B cell (primary cell): ENCODE results near the gene ELFN2. TPM values are rescaled to one million over a fixed set of nuclear protein-coding genes. Genes with fewer than 3 reads are reported as not detected.

ENCODE experiments used
- ATAC-seq: fragments of 200-7000 bp; cut with Tn5 transposase; one replicate; pipeline ENCODE4 v1.10.0; 2021; ENCODE audit warnings: low read depth, mild to moderate bottlenecking, moderate number of reproducible peaks, moderate library complexity
- CTCF ChIA-PET: fragments of 350-600 bp; sonication (Branson Sonifier 250); formaldehyde crosslinking; loops from one replicate; lab custom pipeline; 2021; ENCODE audit warnings: antibody characterized with exemption, inconsistent platforms; lab: Charles Lee
- POLR2A ChIA-PET: fragments of 350-600 bp; sonication (Branson Sonifier 250); formaldehyde crosslinking; loops from one replicate; lab custom pipeline; 2021; ENCODE audit warnings: antibody characterized with exemption; lab: Charles Lee
- DNase-seq: peaks from one replicate; pipeline ENCODE4 v3.0.0; 2013
- H2AFZ ChIP-seq: 2 replicates; pipeline ENCODE4 v1.6.1; 2012; ENCODE audit warnings: mild to moderate bottlenecking, low read depth, low read length; ENCODE audit not compliant: insufficient read depth, poor library complexity, severe bottlenecking
- H3K27ac ChIP-seq, 2 donors: 1 replicate in 1 of 2; 2 replicates in 1 of 2; pipeline ENCODE4 v1.5.1; 2012 to 2013; ENCODE audit warnings: low read length in 2 of 2, mild to moderate bottlenecking in 2 of 2, moderate library complexity in 1 of 2
- H3K27me3 ChIP-seq, 4 experiments: fragments of 200-600 bp in 1 of 4; sonication (generic) in 1 of 4; replicated peaks in 1 of 4; 1 replicate in 2 of 4; 2 replicates in 2 of 4; pipeline versions ENCODE4 v1.6.1 to v1.7.0; 2013 to 2016; ENCODE audit warnings: low read length in 3 of 4, mild to moderate bottlenecking in 2 of 4, mixed read lengths in 1 of 4, moderate library complexity in 1 of 4; ENCODE audit not compliant: insufficient read depth in 4 of 4, control insufficient read depth in 3 of 4; ENCODE audit errors: control extremely low read depth in 1 of 4
- H3K36me3 ChIP-seq, 2 experiments: replicated peaks in 1 of 2; 1 replicate in 1 of 2; 2 replicates in 1 of 2; pipeline versions ENCODE4 v1.6.1 to v1.7.1; 2013; ENCODE audit warnings: low read length in 1 of 2; ENCODE audit not compliant: insufficient read depth in 2 of 2, control insufficient read depth in 1 of 2; ENCODE audit errors: control extremely low read depth in 1 of 2, extremely low read depth in 1 of 2
- H3K4me1 ChIP-seq, 2 donors: fragments of 200-600 bp in 1 of 2; sonication (generic) in 1 of 2; 1 replicate in 1 of 2; 2 replicates in 1 of 2; pipeline versions ENCODE4 v1.5.1 to v1.6.1; 2013 to 2017; ENCODE audit warnings: low read length in 2 of 2; ENCODE audit not compliant: control insufficient read depth in 2 of 2, insufficient read depth in 2 of 2
- H3K4me2 ChIP-seq: replicated peaks from 2 replicates; pipeline ENCODE3; 2012; ENCODE audit warnings: mild to moderate bottlenecking, low read depth, low read length; ENCODE audit not compliant: poor library complexity, severe bottlenecking
- H3K4me3 ChIP-seq, 5 experiments: fragments of 200-600 bp in 1 of 5; sonication (generic) in 1 of 5; 1 replicate in 3 of 5; 2 replicates in 2 of 5; pipeline versions ENCODE4 v1.5.1 to v1.7.0; 2011 to 2016; ENCODE audit warnings: low read length in 4 of 5, mild to moderate bottlenecking in 4 of 5, low read depth in 2 of 5, control low read depth in 1 of 5, moderate library complexity in 1 of 5; ENCODE audit not compliant: insufficient read depth in 1 of 5; ENCODE audit errors: control extremely low read depth in 1 of 5, extremely low read depth in 1 of 5
- H3K79me2 ChIP-seq: fragments of 200-600 bp; sonication (generic); one replicate; pipeline ENCODE4 v1.6.0; 2016; ENCODE audit warnings: low read length; ENCODE audit not compliant: control insufficient read depth, insufficient read depth
- H3K9ac ChIP-seq: fragments of 200-600 bp; sonication (generic); 2 replicates; pipeline ENCODE4 v1.6.1; 2017; ENCODE audit warnings: mild to moderate bottlenecking, low read length, moderate library complexity
- H3K9me3 ChIP-seq, 3 donors: one replicate each; pipeline versions ENCODE4 v1.6.1 to v1.7.1; 2013; ENCODE audit warnings: low read length in 2 of 3; ENCODE audit not compliant: control insufficient read depth in 2 of 3, insufficient read depth in 1 of 3; ENCODE audit errors: control extremely low read depth in 1 of 3
- H4K20me1 ChIP-seq: 2 replicates; pipeline ENCODE4 v1.6.0; 2012; ENCODE audit warnings: mild to moderate bottlenecking, low read length; ENCODE audit not compliant: insufficient read depth, control insufficient read depth, poor library complexity, severe bottlenecking
- H3K27ac Mint-ChIP-seq: one replicate; pipeline ENCODE4 v1.8.0; 2021; ENCODE audit warnings: mixed read lengths
- H3K27me3 Mint-ChIP-seq: one replicate; pipeline ENCODE4 v1.8.0; 2021; ENCODE audit warnings: mixed read lengths
- H3K4me1 Mint-ChIP-seq: one replicate; pipeline ENCODE4 v1.8.0; 2021; ENCODE audit warnings: mixed read lengths
- H3K4me3 Mint-ChIP-seq: one replicate; pipeline ENCODE4 v1.8.0; 2021; ENCODE audit warnings: mixed read lengths
- H3K9me3 Mint-ChIP-seq: one replicate; pipeline ENCODE4 v1.8.0; 2022; ENCODE audit warnings: mixed read lengths; ENCODE audit not compliant: insufficient read depth
- EZH2 ChIP-seq: IDR thresholded peaks from 2 replicates; pipeline ENCODE4 v1.6.1; 2012; ENCODE audit warnings: borderline replicate concordance, low read depth, mild to moderate bottlenecking, moderate library complexity, low read length; ENCODE audit not compliant: insufficient read depth, poor library complexity, severe bottlenecking
- WGBS: methylation state at CpG from one replicate; pipeline ENCODE4 v1.1.5; 2013; ENCODE audit warnings: missing lambda C conversion rate; ENCODE audit not compliant: insufficient coverage; 5-methylcytosine and 5-hydroxymethylcytosine counted together
- intact Hi-C: fragments of 100-400 bp; cut with micrococcal nuclease; formaldehyde crosslinking; loops from one replicate; pipeline ENCODE4 v1.10.0; 2022
- polyA plus RNA-seq: library from polyadenylated mRNA; depleted of rRNA; stranded (reverse); fragments of >200 nt; gene quantifications from 2 replicates; pipeline ENCODE4 v1.2.3, GENCODE V29; 2012
- total RNA-seq, 2 donors: library from RNA; stranded (reverse); fragments of 120-200 nt in 1 of 2; gene quantifications; 1 replicate in 1 of 2; 2 replicates in 1 of 2; pipeline versions ENCODE4 v1.2.3 to v1.2.4, GENCODE V29; 2013 to 2022
- TF ChIP-seq, protein P1 (sequence below): fragments of 200-600 bp; IDR thresholded peaks from one replicate; pipeline ENCODE4 v1.8.0; 2022; ENCODE audit warnings: antibody characterized with exemption, mild to moderate bottlenecking

The ELFN2 gene
- total and polyA plus RNA-seq, 2 donors (not counting 1 experiment from before 2014, with no cell fraction given): 0.07 to 0.12 TPM

GRCh38 chr22:37320726-37321677 is 106.3 kb downstream of the ELFN2 start:
- Histone ChIP-seq H3K79me2 (no peaks in the 10 kb centered on the region), H3K4me3 (no peak overlapping the region), H3K4me1 (peaks cover 13 to 19% of the 10 kb centered on the region in 2 donors), H3K27ac (no peak overlapping the region), H2AFZ (no peak overlapping the region), H3K9ac (no peak overlapping the region), H4K20me1 (no peaks in the 10 kb centered on the region), H3K9me3 (peaks cover 0 to 6% (median 0%) of the 10 kb centered on the region in 3 donors), H3K36me3 (no peaks in the 10 kb centered on the region), H3K4me2 (no peak overlapping the region), H3K27me3 (peaks cover 0 to 31% (median 11%) of the 10 kb centered on the region in 4 experiments)
- no peaks in the 10 kb centered on the region for H3K9me3 Mint-ChIP-seq
- CTCF ChIA-PET: interaction anchor here (0.9 to 1.7 kb wide), 3 partner anchors 108 to 178 kb away, joined by 4 to 5 read pairs (median 4); no protein-coding TSS in a partner anchor
- H3K4me1 Mint-ChIP-seq: peaks cover 10% of the 10 kb centered on the region
- DNase-seq: no peak
- H3K27me3 Mint-ChIP-seq: peaks cover 28% of the 10 kb centered on the region
- H3K27ac Mint-ChIP-seq: no peak overlapping the region
- H3K4me3 Mint-ChIP-seq: no peak overlapping the region
- ATAC-seq: no peak
- 87% methylated on average over 13 of the region's 16 CpGs for WGBS
- TF ChIP-seq EZH2: no peak
- TF ChIP-seq, protein P1, sequence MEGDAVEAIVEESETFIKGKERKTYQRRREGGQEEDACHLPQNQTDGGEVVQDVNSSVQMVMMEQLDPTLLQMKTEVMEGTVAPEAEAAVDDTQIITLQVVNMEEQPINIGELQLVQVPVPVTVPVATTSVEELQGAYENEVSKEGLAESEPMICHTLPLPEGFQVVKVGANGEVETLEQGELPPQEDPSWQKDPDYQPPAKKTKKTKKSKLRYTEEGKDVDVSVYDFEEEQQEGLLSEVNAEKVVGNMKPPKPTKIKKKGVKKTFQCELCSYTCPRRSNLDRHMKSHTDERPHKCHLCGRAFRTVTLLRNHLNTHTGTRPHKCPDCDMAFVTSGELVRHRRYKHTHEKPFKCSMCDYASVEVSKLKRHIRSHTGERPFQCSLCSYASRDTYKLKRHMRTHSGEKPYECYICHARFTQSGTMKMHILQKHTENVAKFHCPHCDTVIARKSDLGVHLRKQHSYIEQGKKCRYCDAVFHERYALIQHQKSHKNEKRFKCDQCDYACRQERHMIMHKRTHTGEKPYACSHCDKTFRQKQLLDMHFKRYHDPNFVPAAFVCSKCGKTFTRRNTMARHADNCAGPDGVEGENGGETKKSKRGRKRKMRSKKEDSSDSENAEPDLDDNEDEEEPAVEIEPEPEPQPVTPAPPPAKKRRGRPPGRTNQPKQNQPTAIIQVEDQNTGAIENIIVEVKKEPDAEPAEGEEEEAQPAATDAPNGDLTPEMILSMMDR: no peak
- intact Hi-C loops: no loop called here
- POLR2A ChIA-PET: no interaction called here

GRCh38 chr22:37319469-37319868 is 107.8 kb downstream of the ELFN2 start:
- Histone ChIP-seq H3K36me3 (peaks cover 0 to 2% of the 10 kb centered on the region in 2 experiments), H3K27me3 (peaks cover 0 to 19% (median 5%) of the 10 kb centered on the region in 4 experiments), H4K20me1 (no peaks in the 10 kb centered on the region), H3K27ac (no peak overlapping the region), H3K9me3 (peaks cover 0 to 3% (median 0%) of the 10 kb centered on the region in 3 donors), H3K79me2 (no peaks in the 10 kb centered on the region), H2AFZ (no peak overlapping the region), H3K4me1 (peaks cover 15 to 22% of the 10 kb centered on the region in 2 donors), H3K9ac (no peak overlapping the region), H3K4me3 (no peak overlapping the region), H3K4me2 (no peak overlapping the region)
- ChIA-PET CTCF (interaction anchor here (1.7 kb wide), 1 partner anchor 110 kb away, joined by 5 read pairs; no protein-coding TSS in a partner anchor), POLR2A (no interaction called here)
- intact Hi-C loops: no loop called here
- H3K27me3 Mint-ChIP-seq: peaks cover 28% of the 10 kb centered on the region
- H3K27ac Mint-ChIP-seq: no peak overlapping the region
- TF ChIP-seq, protein P1: no peak
- TF ChIP-seq EZH2: no peak
- DNase-seq: no peak
- H3K9me3 Mint-ChIP-seq: no peaks in the 10 kb centered on the region
- H3K4me3 Mint-ChIP-seq: no peak overlapping the region
- WGBS: 87% methylated on average over 9 of the region's 10 CpGs
- no peak for ATAC-seq
- H3K4me1 Mint-ChIP-seq: peaks cover 19% of the 10 kb centered on the region
